Hepatocyte (in vitro differentiated cells): ENCODE data around the gene OPCML. TPM values are rescaled to one million over a fixed set of nuclear protein-coding genes. Genes with fewer than 3 reads are reported as not detected.

ENCODE experiments used
- DNase-seq: peaks from one replicate; pipeline ENCODE4 v3.0.0-alpha.2; 2016; ENCODE audit warnings: low spot score
- H2AFZ ChIP-seq: fragments of 200-600 bp; sonication (generic); 2 replicates; pipeline ENCODE4 v1.6.0; 2016; ENCODE audit warnings: antibody characterized with exemption, mild to moderate bottlenecking
- H3K27ac ChIP-seq: fragments of 200-600 bp; sonication (generic); 2 replicates; pipeline ENCODE4 v1.5.1; 2016; ENCODE audit warnings: mild to moderate bottlenecking
- H3K27me3 ChIP-seq: fragments of 200-600 bp; sonication (generic); 2 replicates; pipeline ENCODE4 v1.6.1; 2016
- H3K36me3 ChIP-seq: fragments of 200-600 bp; sonication (generic); replicated peaks from 2 replicates; pipeline ENCODE4 v1.5.1; 2016; ENCODE audit warnings: low read depth; ENCODE audit not compliant: insufficient read depth
- H3K4me1 ChIP-seq: fragments of 200-600 bp; sonication (generic); 2 replicates; pipeline ENCODE4 v1.5.1; 2016; ENCODE audit warnings: mild to moderate bottlenecking, moderate library complexity; ENCODE audit not compliant: insufficient read depth
- H3K4me2 ChIP-seq: fragments of 200-600 bp; sonication (generic); 2 replicates; pipeline ENCODE4 v1.6.0; 2016
- H3K4me3 ChIP-seq: fragments of 200-600 bp; sonication (generic); 2 replicates; pipeline ENCODE4 v1.5.1; 2016; ENCODE audit warnings: mild to moderate bottlenecking
- H3K79me2 ChIP-seq: fragments of 200-600 bp; sonication (generic); 2 replicates; pipeline ENCODE4 v1.6.0; 2017; ENCODE audit warnings: mild to moderate bottlenecking
- H3K9me2 ChIP-seq: fragments of 200-600 bp; sonication (generic); replicated peaks from 2 replicates; pipeline ENCODE4 v1.6.0; 2017; ENCODE audit warnings: mild to moderate bottlenecking; ENCODE audit not compliant: insufficient read depth
- H3K9me3 ChIP-seq: fragments of 200-600 bp; sonication (generic); 2 replicates; pipeline ENCODE4 v1.5.1; 2016; ENCODE audit warnings: low read depth, mild to moderate bottlenecking
- H4K20me1 ChIP-seq: fragments of 200-600 bp; sonication (generic); 2 replicates; pipeline ENCODE4 v1.6.0; 2016; ENCODE audit warnings: mild to moderate bottlenecking; ENCODE audit not compliant: insufficient read depth, poor library complexity, severe bottlenecking
- CTCF ChIP-seq: fragments of 200-600 bp; sonication (generic); IDR thresholded peaks from 2 replicates; pipeline ENCODE4 v1.5.1; 2016; ENCODE audit warnings: antibody characterized with exemption, mild to moderate bottlenecking; ENCODE audit not compliant: poor library complexity
- EZH2 ChIP-seq: fragments of 200-600 bp; sonication (generic); IDR thresholded peaks from 2 replicates; pipeline ENCODE4 v1.6.1; 2016; ENCODE audit warnings: antibody characterized with exemption, mild to moderate bottlenecking, borderline replicate concordance
- EZH2phosphoT487 ChIP-seq: fragments of 200-600 bp; sonication (generic); IDR thresholded peaks from one replicate; pipeline ENCODE4 v1.6.1; 2018; ENCODE audit warnings: antibody characterized with exemption, mild to moderate bottlenecking, low read depth, moderate library complexity; ENCODE audit not compliant: unreplicated experiment, severe bottlenecking
- WGBS: methylation state at CpG from one replicate; pipeline ENCODE4 v1.1.6; 2016; ENCODE audit warnings: low lambda C conversion rate; ENCODE audit errors: missing lambda C conversion rate; 5-methylcytosine and 5-hydroxymethylcytosine counted together
- polyA plus RNA-seq: library from polyadenylated mRNA; unstranded; fragments of >200 nt; fragmentation: Nextera tagmentation; extraction: Ambion mirVana; gene quantifications from 2 replicates; pipeline ENCODE4 v1.2.1, GENCODE V29; 2016
- total RNA-seq: library from RNA; depleted of rRNA; stranded (reverse); fragments of >200 nt; gene quantifications from 2 replicates; pipeline ENCODE4 v1.2.3, GENCODE V29; 2014

OPCML gene
- total and polyA plus RNA-seq, 2 experiments from 2014 or later: 0.37 to 0.98 TPM

GRCh38 chr11:133318221-133318620 is 214.1 kb downstream of the OPCML start:
- Histone ChIP-seq H3K27me3 (no peaks in the 10 kb centered on the region), H3K4me1 (no peaks in the 10 kb centered on the region), H3K9me3 (no peaks in the 10 kb centered on the region), H3K27ac (no peak overlapping the region), H3K79me2 (no peaks in the 10 kb centered on the region), H3K36me3 (no peaks in the 10 kb centered on the region), H4K20me1 (no peaks in the 10 kb centered on the region), H2AFZ (no peak overlapping the region), H3K4me2 (no peak overlapping the region), H3K9me2 (no peaks in the 10 kb centered on the region), H3K4me3 (no peak overlapping the region)
- DNase-seq: no peak
- WGBS: 62% methylated on average over 5 of the region's 5 CpGs
- TF ChIP-seq EZH2: no peak
- no peak for TF ChIP-seq CTCF
- TF ChIP-seq EZH2phosphoT487: no peak

GRCh38 chr11:133311230-133311629 is 221.1 kb downstream of the OPCML start:
- Histone ChIP-seq H3K9me3 (no peaks in the 10 kb centered on the region), H3K9me2 (no peaks in the 10 kb centered on the region), H3K27me3 (no peaks in the 10 kb centered on the region), H3K27ac (no peak overlapping the region), H3K4me1 (no peaks in the 10 kb centered on the region), H3K4me2 (no peak overlapping the region), H2AFZ (no peak overlapping the region), H4K20me1 (no peaks in the 10 kb centered on the region), H3K36me3 (no peaks in the 10 kb centered on the region), H3K4me3 (no peak overlapping the region), H3K79me2 (no peaks in the 10 kb centered on the region)
- 73% methylated on average over 1 of the region's 1 CpG for WGBS
- DNase-seq: no peak
- TF ChIP-seq CTCF (no peak), EZH2phosphoT487 (no peak), EZH2 (no peak)

GRCh38 chr11:133306019-133306418 is 226.3 kb downstream of the OPCML start:
- H3K9me2 ChIP-seq: no peaks in the 10 kb centered on the region
- no peaks in the 10 kb centered on the region for H3K36me3 ChIP-seq
- no peak overlapping the region for H3K27ac ChIP-seq
- peak; percentile 21 for DNase-seq
- H3K27me3 ChIP-seq: no peaks in the 10 kb centered on the region
- WGBS: 45% methylated on average over 2 of the region's 2 CpGs
- no peaks in the 10 kb centered on the region for H3K4me1 ChIP-seq
- H3K79me2 ChIP-seq: no peaks in the 10 kb centered on the region
- H4K20me1 ChIP-seq: no peaks in the 10 kb centered on the region
- H3K9me3 ChIP-seq: no peaks in the 10 kb centered on the region
- H3K4me2 ChIP-seq: no peak overlapping the region
- no peak overlapping the region for H2AFZ ChIP-seq
- no peak for TF ChIP-seq CTCF
- TF ChIP-seq EZH2phosphoT487: no peak
- TF ChIP-seq EZH2: no peak
- H3K4me3 ChIP-seq: no peak overlapping the region
